ENCODE measurements around the gene RAD1.

DNA sequence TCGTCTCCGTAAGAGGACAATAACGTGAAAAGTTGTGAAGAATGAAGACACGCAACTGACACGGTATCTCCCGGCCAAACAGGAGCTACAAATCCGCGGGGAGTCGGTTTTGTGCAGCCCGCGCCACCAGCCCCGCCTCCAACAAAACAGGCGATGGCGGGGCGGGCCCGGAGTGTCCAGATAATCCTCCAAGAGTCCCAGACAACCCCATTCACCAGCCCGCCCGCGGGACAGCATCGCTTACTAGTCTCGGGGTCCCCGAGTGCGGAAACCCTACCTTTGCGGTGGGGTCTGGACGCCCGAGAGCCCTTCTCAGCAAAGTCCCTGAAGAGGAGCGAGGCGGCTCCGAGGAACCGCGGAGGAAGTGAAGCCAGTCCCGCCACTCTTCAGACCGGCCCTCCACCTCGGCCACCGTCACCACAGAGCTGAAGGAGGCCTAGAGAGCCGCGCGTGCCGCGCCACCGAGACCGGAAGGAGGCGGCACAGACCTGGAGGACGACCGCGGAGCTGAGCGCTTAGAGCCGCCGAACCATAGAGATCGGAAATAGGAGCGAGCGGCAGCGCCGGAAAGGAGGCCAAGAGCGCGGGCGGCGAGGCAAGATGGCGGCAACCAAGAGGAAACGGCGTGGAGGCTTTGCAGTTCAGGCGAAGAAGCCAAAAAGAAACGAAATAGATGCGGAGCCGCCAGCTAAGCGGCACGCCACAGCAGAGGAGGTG, at the start of gene RAD1, which contains the start of gene BRIX1:
- TF ChIP-seq, protein P1, sequence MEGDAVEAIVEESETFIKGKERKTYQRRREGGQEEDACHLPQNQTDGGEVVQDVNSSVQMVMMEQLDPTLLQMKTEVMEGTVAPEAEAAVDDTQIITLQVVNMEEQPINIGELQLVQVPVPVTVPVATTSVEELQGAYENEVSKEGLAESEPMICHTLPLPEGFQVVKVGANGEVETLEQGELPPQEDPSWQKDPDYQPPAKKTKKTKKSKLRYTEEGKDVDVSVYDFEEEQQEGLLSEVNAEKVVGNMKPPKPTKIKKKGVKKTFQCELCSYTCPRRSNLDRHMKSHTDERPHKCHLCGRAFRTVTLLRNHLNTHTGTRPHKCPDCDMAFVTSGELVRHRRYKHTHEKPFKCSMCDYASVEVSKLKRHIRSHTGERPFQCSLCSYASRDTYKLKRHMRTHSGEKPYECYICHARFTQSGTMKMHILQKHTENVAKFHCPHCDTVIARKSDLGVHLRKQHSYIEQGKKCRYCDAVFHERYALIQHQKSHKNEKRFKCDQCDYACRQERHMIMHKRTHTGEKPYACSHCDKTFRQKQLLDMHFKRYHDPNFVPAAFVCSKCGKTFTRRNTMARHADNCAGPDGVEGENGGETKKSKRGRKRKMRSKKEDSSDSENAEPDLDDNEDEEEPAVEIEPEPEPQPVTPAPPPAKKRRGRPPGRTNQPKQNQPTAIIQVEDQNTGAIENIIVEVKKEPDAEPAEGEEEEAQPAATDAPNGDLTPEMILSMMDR (IDR thresholded peaks at IDR 0.05), result no peak
- no peak for TF ChIP-seq ZFX (IDR thresholded peaks at IDR 0.05; ENCODE audit: borderline replicate concordance)

Measured in 22Rv1 (cell line).